Mucosa of descending colon (tissue), 3 donors: ENCODE results near the gene TRAPPC2B. TPM values are rescaled to one million over a fixed set of nuclear protein-coding genes. Genes with fewer than 3 reads are reported as not detected.
A peak's percentile ranks its signal among the peaks of the same experiment; 100 is the strongest.
"Not testable (repeated sequence)": the region's sequence is repeated elsewhere in the genome, so short reads cannot be mapped to it uniquely, and the experiment has no call there.

ENCODE experiments used
- ATAC-seq: fragments of 200-7000 bp; cut with Tn5 transposase; one replicate; pipeline ENCODE4 v1.9.1; 2020; ENCODE audit warnings: mild to moderate bottlenecking, moderate library complexity
- DNase-seq, 3 donors: peaks; one replicate each; pipeline ENCODE4 v3.0.0-alpha.2; 2020
- H3K36me3 ChIP-seq: fragments of 200-600 bp; one replicate; pipeline ENCODE4 v1.8.0; 2021; ENCODE audit warnings: low read depth, mild to moderate bottlenecking
- H3K4me1 ChIP-seq: fragments of 200-600 bp; one replicate; pipeline ENCODE4 v1.8.0; 2021; ENCODE audit warnings: low read depth, mild to moderate bottlenecking
- H3K4me3 ChIP-seq: fragments of 200-600 bp; one replicate; pipeline ENCODE4 v1.8.0; 2021; ENCODE audit warnings: mild to moderate bottlenecking
- H3K9me3 ChIP-seq: fragments of 200-600 bp; one replicate; pipeline ENCODE4 v1.8.0; 2021; ENCODE audit warnings: mild to moderate bottlenecking
- CTCF ChIP-seq: fragments of 200-600 bp; IDR thresholded peaks from one replicate; pipeline ENCODE4 v1.8.0; 2022; ENCODE audit warnings: antibody characterized with exemption, mild to moderate bottlenecking
- intact Hi-C, 2 donors: fragments of 100-400 bp; cut with DNase I in 1 of 2; cut with micrococcal nuclease in 1 of 2; formaldehyde crosslinking; loops; one replicate each; pipeline versions ENCODE4 v1.11.0 to v1.11.1; 2022; cut with DNase I, micrococcal nuclease
- total RNA-seq, 3 donors: library from RNA; stranded (reverse); fragmentation: NEBNext Ultra II Directional in 2 of 3; extraction: Animal tissue kit (Norgen Biotek cat#: 25700) in 2 of 3; gene quantifications; one replicate each; pipeline versions ENCODE4 v1.2.1 to v1.2.4, GENCODE V29; 2021 to 2023
- donor health status: DM: no; HTN: no; CAD: no; lungs with moderate emphysema.
- donor health status: DM: no; HTN: no; CAD: no.
- donor health status: DM: no; HTN: yes; CAD: no.

The TRAPPC2B gene
- total RNA-seq, 3 donors from 2014 or later = 3.4 to 8.3 (median 3.5) TPM

- TF ChIP-seq CTCF = no peak
- intact Hi-C loops = no loop called here
- Histone ChIP-seq H3K36me3 (peaks cover 10% of the 10 kb centered on the region), H3K4me3 (no peak overlapping the region), H3K4me1 (no peaks in the 10 kb centered on the region), H3K9me3 (peaks cover 86% of the 10 kb centered on the region)
- DNase-seq (no peak), ATAC-seq (no peak)
Measured at GRCh38 chr19:57357406-57357805, 5.9 kb upstream of the TRAPPC2B start.

DNA sequence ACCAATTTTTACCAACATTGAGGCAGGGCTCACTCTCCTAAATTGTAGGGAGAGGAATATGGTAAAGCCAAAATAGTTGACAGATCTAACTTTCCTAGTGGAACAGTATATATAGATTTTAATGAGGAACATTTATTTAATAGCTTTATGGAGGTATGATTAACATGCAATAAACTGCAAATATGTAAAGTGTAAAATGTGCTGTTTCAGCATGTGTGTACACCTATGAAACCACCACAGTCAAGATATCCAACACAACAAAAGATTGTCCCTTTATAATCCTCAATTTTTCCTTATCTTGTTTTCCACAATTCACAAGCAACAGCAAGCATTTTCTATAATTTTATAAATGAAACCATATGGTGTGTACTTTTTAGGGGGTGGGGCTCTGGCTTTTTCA, 4.1 kb upstream of the TRAPPC2B start:
- ATAC-seq (no peak), DNase-seq (no peak)
- Histone ChIP-seq H3K36me3 (peaks cover 10% of the 10 kb centered on the region), H3K4me1 (peaks cover 4% of the 10 kb centered on the region), H3K4me3 (no peak overlapping the region), H3K9me3 (peaks cover 74% of the 10 kb centered on the region)
- TF ChIP-seq CTCF = no peak
- intact Hi-C loops = no loop called here

GRCh38 chr19:57362419-57362818, 932 bp upstream of the TRAPPC2B start:
- TF ChIP-seq CTCF = no peak
- peaks cover 6% of the 10 kb centered on the region for H3K4me1 ChIP-seq
- no peaks in the 10 kb centered on the region for H3K36me3 ChIP-seq
- intact Hi-C loops = no loop called here
- peaks cover 54% of the 10 kb centered on the region for H3K9me3 ChIP-seq
- DNase-seq (no peak), ATAC-seq (no peak)
- H3K4me3 ChIP-seq = no peak overlapping the region

DNA sequence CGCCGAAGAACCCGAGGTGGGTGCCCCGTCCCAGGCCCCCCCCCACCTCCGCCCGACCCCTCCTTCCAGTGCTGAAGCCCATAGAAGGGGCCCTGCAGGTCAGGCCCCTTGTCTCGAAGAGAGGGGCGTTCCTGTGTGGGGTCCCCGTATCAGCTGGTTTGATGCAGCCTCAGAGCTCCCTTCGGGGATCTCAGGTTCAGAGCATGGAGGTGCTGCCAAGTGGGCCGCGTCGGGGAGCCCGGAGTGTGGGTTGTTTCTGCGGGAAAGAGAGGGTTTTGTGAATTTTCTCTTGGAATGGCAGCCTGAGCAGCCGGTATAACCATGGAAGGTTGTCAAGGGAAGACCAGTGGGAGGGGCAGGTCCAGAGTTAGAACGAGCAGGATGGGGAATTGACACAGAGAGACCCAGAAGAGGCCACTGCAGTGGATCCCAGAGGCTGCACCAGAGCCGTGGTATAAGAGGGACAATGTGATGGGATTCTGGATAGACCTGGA, 384 bp downstream of the TRAPPC2B start:
- H3K4me3 ChIP-seq = peak overlapping the region; percentile 64
- DNase-seq = no peak
- intact Hi-C loops = no loop called here
- no peaks in the 10 kb centered on the region for H3K36me3 ChIP-seq
- peaks cover 6% of the 10 kb centered on the region for H3K4me1 ChIP-seq
- peaks cover 42% of the 10 kb centered on the region for H3K9me3 ChIP-seq
- ATAC-seq = no peak
- TF ChIP-seq CTCF = no peak

DNA sequence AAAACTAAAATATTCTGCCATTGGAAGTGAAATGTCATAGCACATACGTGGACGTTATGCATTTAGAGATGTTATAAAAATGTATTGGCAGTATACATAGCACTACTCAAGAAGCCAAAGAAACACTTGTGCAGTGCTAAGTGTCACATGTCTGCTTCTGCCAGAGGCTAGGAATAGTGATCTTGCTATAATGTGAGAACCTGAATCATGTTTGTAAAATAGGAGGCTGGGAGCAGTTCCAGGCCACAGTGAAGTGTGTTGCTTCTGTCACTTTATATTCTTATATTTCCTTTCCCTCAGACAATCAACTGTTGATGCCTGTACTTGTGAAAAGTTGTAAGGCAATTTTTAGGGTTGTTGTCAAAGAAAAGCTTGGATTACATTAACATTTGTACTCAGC, 3.4 kb downstream of the TRAPPC2B start:
- H3K36me3 ChIP-seq = no peaks in the 10 kb centered on the region
- DNase-seq (no peak), ATAC-seq (no peak)
- H3K4me3 ChIP-seq = no peak overlapping the region
- peaks cover 6% of the 10 kb centered on the region for H3K4me1 ChIP-seq
- intact Hi-C loops = no loop called here
- H3K9me3 ChIP-seq = peaks cover 16% of the 10 kb centered on the region
- TF ChIP-seq CTCF = no peak

DNA sequence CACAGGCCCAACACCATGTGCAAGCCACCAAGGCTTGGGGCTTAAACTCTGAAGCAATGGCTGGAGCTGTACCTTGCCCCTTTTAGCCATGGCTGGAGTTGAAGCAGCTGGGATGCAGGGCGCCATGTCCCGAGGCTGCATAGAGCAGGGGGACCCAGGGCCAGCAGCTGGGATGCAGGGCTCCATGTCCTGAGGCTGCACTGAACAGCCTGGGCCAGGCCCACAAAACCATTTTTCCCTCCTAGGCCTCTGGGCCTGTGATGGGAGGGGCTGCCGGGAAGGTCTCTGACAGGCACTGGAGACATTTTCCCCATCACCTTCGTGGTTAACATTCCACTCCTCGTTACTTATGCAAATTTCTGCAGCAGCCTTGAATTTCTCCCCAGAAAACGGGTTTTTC, 10.8 kb downstream of the TRAPPC2B start:
- Histone ChIP-seq H3K36me3 (no peaks in the 10 kb centered on the region), H3K4me3 (no peak overlapping the region), H3K9me3 (peaks cover 63% of the 10 kb centered on the region), H3K4me1 (no peaks in the 10 kb centered on the region)
- TF ChIP-seq CTCF = no peak
- no peak for ATAC-seq
- intact Hi-C loops = no loop called here
- no peak for DNase-seq

- H3K36me3 ChIP-seq, H3K4me1 ChIP-seq, H3K4me3 ChIP-seq, intact Hi-C loops, DNase-seq, ATAC-seq: not testable (repeated sequence)
- peaks cover 68% of the 10 kb centered on the region for H3K9me3 ChIP-seq
Measured at GRCh38 chr19:57374647-57375046, 11.3 kb downstream of the TRAPPC2B start.
